ENCODE data around the gene EYA4.

- no peak for TF ChIP-seq POLR2A (IDR thresholded peaks at IDR 0.05; ENCODE audit: low read depth, low read length)
- TF ChIP-seq, protein P1, sequence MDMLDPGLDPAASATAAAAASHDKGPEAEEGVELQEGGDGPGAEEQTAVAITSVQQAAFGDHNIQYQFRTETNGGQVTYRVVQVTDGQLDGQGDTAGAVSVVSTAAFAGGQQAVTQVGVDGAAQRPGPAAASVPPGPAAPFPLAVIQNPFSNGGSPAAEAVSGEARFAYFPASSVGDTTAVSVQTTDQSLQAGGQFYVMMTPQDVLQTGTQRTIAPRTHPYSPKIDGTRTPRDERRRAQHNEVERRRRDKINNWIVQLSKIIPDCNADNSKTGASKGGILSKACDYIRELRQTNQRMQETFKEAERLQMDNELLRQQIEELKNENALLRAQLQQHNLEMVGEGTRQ (IDR thresholded peaks at IDR 0.05; ENCODE audit: low read depth, low read length), result no peak
- no peak for TF ChIP-seq ELK1 (IDR thresholded peaks at IDR 0.05; ENCODE audit: borderline replicate concordance, low read depth, low read length)
- no peak for TF ChIP-seq RCOR1 (IDR thresholded peaks at IDR 0.05; ENCODE audit: insufficient replicate concordance, low read length)
Measured at GRCh38 chr6:133326584-133326983, 85.4 kb downstream of the EYA4 start.

Data from IMR-90 (cell line).